Cardiac muscle cell (in vitro differentiated cells and primary cell): ENCODE results near the gene ADGRF5. TPM values are rescaled to one million over a fixed set of nuclear protein-coding genes. Genes with fewer than 3 reads are reported as not detected.

ENCODE experiments used
- DNase-seq, 2 donors: peaks; one replicate each; pipeline versions ENCODE4 v3.0.0 to v3.0.0-alpha.2; 2010 to 2017; ENCODE audit warnings: low read depth in 1 of 2, low spot score in 1 of 2
- H3K27ac ChIP-seq: fragments of 200-600 bp; sonication (generic); 2 replicates; pipeline ENCODE4 v1.5.1; 2016
- H3K27me3 ChIP-seq: fragments of 200-600 bp; sonication (generic); 2 replicates; pipeline ENCODE4 v1.6.0; 2016; ENCODE audit warnings: control low read depth
- H3K36me3 ChIP-seq: fragments of 200-600 bp; sonication (generic); 2 replicates; pipeline ENCODE4 v1.5.1; 2016; ENCODE audit warnings: control low read depth
- H3K4me1 ChIP-seq: fragments of 200-600 bp; sonication (generic); 2 replicates; pipeline ENCODE4 v1.8.1; 2017; ENCODE audit warnings: low read depth, mild to moderate bottlenecking, mixed run types
- H3K4me3 ChIP-seq: fragments of 200-600 bp; sonication (generic); 2 replicates; pipeline ENCODE4 v1.5.1; 2016; ENCODE audit warnings: mild to moderate bottlenecking
- H3K9me3 ChIP-seq: fragments of 200-600 bp; sonication (generic); 2 replicates; pipeline ENCODE4 v1.5.1; 2017; ENCODE audit warnings: low read depth, mild to moderate bottlenecking, control low read depth
- polyA plus RNA-seq: library from polyadenylated mRNA; unstranded; fragments of >200 nt; fragmentation: Nextera tagmentation; extraction: Ambion mirVana; gene quantifications from 2 replicates; pipeline ENCODE4 v1.2.1, GENCODE V29; 2016
- total RNA-seq: library from RNA; depleted of rRNA; stranded (reverse); fragments of >200 nt; gene quantifications from 2 replicates; pipeline ENCODE4 v1.2.3, GENCODE V29; 2016
- TF ChIP-seq, protein P1 (sequence below): IDR thresholded peaks from 2 replicates; pipeline ENCODE4 v1.5.1; 2012; ENCODE audit warnings: low read depth, mild to moderate bottlenecking, low read length

Gene ADGRF5
- total and polyA plus RNA-seq, 2 experiments from 2014 or later, result 0.12 TPM; not detected in 1

GRCh38 chr6:46879003-46879402, 42.7 kb downstream of the ADGRF5 start:
- TF ChIP-seq, protein P1, sequence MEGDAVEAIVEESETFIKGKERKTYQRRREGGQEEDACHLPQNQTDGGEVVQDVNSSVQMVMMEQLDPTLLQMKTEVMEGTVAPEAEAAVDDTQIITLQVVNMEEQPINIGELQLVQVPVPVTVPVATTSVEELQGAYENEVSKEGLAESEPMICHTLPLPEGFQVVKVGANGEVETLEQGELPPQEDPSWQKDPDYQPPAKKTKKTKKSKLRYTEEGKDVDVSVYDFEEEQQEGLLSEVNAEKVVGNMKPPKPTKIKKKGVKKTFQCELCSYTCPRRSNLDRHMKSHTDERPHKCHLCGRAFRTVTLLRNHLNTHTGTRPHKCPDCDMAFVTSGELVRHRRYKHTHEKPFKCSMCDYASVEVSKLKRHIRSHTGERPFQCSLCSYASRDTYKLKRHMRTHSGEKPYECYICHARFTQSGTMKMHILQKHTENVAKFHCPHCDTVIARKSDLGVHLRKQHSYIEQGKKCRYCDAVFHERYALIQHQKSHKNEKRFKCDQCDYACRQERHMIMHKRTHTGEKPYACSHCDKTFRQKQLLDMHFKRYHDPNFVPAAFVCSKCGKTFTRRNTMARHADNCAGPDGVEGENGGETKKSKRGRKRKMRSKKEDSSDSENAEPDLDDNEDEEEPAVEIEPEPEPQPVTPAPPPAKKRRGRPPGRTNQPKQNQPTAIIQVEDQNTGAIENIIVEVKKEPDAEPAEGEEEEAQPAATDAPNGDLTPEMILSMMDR, result no peak
- Histone ChIP-seq H3K4me3 (no peak overlapping the region), H3K27me3 (no peaks in the 10 kb centered on the region), H3K27ac (no peak overlapping the region), H3K9me3 (no peaks in the 10 kb centered on the region), H3K4me1 (no peaks in the 10 kb centered on the region), H3K36me3 (no peaks in the 10 kb centered on the region)
- no peak for DNase-seq

DNA sequence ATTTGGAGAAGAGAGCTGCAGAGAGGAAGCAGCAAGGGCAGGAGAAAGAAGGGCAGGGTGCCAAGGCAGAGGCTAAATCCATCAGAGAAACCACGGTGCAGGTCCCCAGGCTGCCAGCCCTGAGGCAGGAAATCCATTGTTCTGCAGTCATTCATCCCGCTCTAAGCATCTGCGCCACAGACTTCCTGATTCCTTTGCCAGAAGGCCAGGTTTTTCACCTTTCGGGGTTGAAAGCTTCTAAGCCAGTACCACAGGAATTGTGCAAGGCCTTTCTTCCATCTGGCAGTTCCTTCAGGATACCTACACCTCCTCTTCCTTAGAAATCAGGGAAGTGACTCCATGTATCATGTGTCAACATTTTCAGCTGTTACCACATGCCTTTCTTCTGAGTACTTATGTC, 45.6 kb downstream of the ADGRF5 start:
- Histone ChIP-seq H3K27me3 (no peaks in the 10 kb centered on the region), H3K9me3 (no peaks in the 10 kb centered on the region), H3K4me3 (no peak overlapping the region), H3K4me1 (no peaks in the 10 kb centered on the region), H3K27ac (no peak overlapping the region), H3K36me3 (no peaks in the 10 kb centered on the region)
- peak in 1 of 2 donors; percentile 49 for DNase-seq
- TF ChIP-seq, protein P1, result no peak

- Histone ChIP-seq H3K4me1 (no peaks in the 10 kb centered on the region), H3K27me3 (no peaks in the 10 kb centered on the region), H3K9me3 (no peaks in the 10 kb centered on the region), H3K27ac (no peak overlapping the region), H3K36me3 (no peaks in the 10 kb centered on the region), H3K4me3 (no peak overlapping the region)
- TF ChIP-seq, protein P1, result no peak
- DNase-seq, result no peak
Measured at GRCh38 chr6:46867411-46867810, 54.3 kb downstream of the ADGRF5 start.

GRCh38 chr6:46865221-46865620, 56.5 kb downstream of the ADGRF5 start:
- H3K27ac ChIP-seq, result no peak overlapping the region
- H3K36me3 ChIP-seq, result no peaks in the 10 kb centered on the region
- no peaks in the 10 kb centered on the region for H3K9me3 ChIP-seq
- H3K4me1 ChIP-seq, result no peaks in the 10 kb centered on the region
- no peaks in the 10 kb centered on the region for H3K27me3 ChIP-seq
- DNase-seq, result no peak
- H3K4me3 ChIP-seq, result no peak overlapping the region
- TF ChIP-seq, protein P1, result no peak

GRCh38 chr6:46863791-46864190, 57.9 kb downstream of the ADGRF5 start:
- H3K27me3 ChIP-seq, result no peaks in the 10 kb centered on the region
- H3K27ac ChIP-seq, result no peak overlapping the region
- no peaks in the 10 kb centered on the region for H3K36me3 ChIP-seq
- H3K4me3 ChIP-seq, result no peak overlapping the region
- no peaks in the 10 kb centered on the region for H3K9me3 ChIP-seq
- DNase-seq, result no peak
- no peaks in the 10 kb centered on the region for H3K4me1 ChIP-seq
- TF ChIP-seq, protein P1, result no peak

GRCh38 chr6:46862381-46862780, 59.4 kb downstream of the ADGRF5 start:
- DNase-seq, result no peak
- Histone ChIP-seq H3K9me3 (no peaks in the 10 kb centered on the region), H3K27me3 (no peaks in the 10 kb centered on the region), H3K27ac (no peak overlapping the region), H3K36me3 (no peaks in the 10 kb centered on the region), H3K4me3 (no peak overlapping the region), H3K4me1 (no peaks in the 10 kb centered on the region)
- TF ChIP-seq, protein P1, result no peak
